ENCODE results near the gene NEFH.

DNA sequence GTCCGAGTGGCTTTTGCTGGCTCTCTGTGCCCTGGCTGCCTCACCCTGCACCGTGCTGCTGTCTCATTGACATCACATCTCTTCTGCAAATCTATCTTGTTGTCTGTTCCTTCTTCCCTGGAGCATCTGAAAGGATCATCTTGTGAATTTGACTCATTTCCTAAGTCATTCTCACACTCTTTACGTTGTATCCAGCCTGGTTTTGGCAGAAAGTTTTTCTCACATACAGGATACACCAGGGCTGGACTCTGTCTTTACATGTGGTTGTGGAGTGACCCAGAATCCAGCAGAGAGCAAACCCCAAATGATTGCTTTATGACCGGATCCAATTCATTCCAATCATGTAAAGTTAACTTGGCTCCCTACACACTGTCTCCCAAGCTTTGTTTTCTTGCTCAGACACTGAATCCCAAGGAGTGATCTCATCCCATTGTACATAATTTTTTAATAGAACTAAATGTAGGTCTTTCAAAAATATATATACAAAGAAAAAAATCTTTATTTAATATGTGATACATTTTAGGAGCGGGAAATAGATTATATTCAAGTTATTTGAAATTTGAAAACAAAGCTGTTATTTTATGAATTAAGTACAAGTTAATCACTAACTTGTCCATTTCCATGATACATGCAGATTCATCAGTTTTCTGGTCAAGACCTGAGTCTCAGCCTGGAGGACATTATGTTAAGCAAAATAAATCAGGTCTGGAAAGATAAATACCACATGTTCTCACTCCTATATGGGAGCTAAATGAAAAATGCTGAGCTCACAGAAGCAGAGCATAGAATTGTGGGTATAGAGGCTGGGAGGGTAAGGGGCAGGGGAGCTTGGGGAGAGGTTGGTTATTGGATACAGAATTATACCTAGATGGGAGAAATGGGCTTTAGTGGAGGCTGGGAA lies 44.5 kb upstream of the NEFH start:
- TF ChIP-seq REST (IDR thresholded peaks at IDR 0.05; ENCODE audit: low read depth) (no peak), TEAD4 (IDR thresholded peaks at IDR 0.05) (no peak), ZBTB7A (IDR thresholded peaks at IDR 0.05; ENCODE audit: low read depth) (no peak), RAD21 (IDR thresholded peaks at IDR 0.05; ENCODE audit: low read depth) (no peak), CEBPB (IDR thresholded peaks at IDR 0.05) (no peak), NFIC (IDR thresholded peaks at IDR 0.05) (no peak), CREB1 (IDR thresholded peaks at IDR 0.05; ENCODE audit: low read depth) (no peak), TCF12 (IDR thresholded peaks at IDR 0.05; ENCODE audit: low read depth) (no peak), TAF1 (IDR thresholded peaks at IDR 0.05; ENCODE audit: low read depth) (no peak), EP300 (IDR thresholded peaks at IDR 0.05; ENCODE audit: borderline replicate concordance) (no peak)
- TF ChIP-seq, protein P1, sequence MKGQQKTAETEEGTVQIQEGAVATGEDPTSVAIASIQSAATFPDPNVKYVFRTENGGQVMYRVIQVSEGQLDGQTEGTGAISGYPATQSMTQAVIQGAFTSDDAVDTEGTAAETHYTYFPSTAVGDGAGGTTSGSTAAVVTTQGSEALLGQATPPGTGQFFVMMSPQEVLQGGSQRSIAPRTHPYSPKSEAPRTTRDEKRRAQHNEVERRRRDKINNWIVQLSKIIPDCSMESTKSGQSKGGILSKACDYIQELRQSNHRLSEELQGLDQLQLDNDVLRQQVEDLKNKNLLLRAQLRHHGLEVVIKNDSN (IDR thresholded peaks at IDR 0.05), result no peak
